ENCODE data around the gene RIGI. TPM values are rescaled to one million over a fixed set of nuclear protein-coding genes. Genes with fewer than 3 reads are reported as not detected.

Gene RIGI
- total and polyA plus RNA-seq, 9 of the 15 experiments (the other 6 are each of a cell fraction or from before 2014, with no cell fraction given), result 0.27 to 1.1 (median 0.54) TPM

DNA sequence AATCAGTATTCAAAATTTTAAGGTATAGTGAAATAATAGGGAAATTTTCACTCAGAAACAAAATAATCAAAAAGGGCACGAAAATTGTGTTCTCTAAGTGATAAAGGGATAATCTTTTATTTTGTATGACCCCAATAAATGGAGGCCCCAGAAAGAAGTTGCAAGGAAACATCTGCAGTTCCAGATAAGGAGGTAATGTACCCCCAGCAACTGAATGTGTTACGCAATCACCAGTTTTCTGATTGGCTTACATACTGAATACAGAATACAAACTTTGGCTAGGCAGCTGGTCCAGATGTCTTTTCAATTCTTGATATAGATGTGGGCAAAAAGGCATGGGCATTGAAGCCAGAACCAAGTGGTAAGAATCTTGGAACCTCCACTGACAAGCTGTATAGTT, 28.1 kb upstream of the RIGI start (continued):
- peak; percentile 67; the same call in 1 of the 2 replicates for TF ChIP-seq JUND (IDR thresholded peaks at IDR 0.05; ENCODE audit: borderline replicate concordance, low read depth, low read length)
- no peak; the same call in 2 of the 3 replicates for TF ChIP-seq JUND (tag; IDR thresholded peaks at IDR 0.05; ENCODE audit: borderline replicate concordance, low read depth, low read length)
- no peak for TF ChIP-seq FOXP1 (CRISPR knock-in tag; IDR thresholded peaks at IDR 0.05)
- no peak for TF ChIP-seq POU5F1 (IDR thresholded peaks at IDR 0.05; ENCODE audit: borderline replicate concordance, low read depth, low read length, partially characterized antibody)
- TF ChIP-seq CBX8 (IDR thresholded peaks at IDR 0.05; ENCODE audit: borderline replicate concordance, extremely low read depth, low read depth, low read length, poor library complexity, severe bottlenecking), result no peak
- no peak for TF ChIP-seq RB1 (IDR thresholded peaks at IDR 0.05; ENCODE audit: low read depth)
- no peak for TF ChIP-seq ZBTB26 (CRISPR knock-in tag; IDR thresholded peaks at IDR 0.05)
- TF ChIP-seq SIRT6 (IDR thresholded peaks at IDR 0.05; ENCODE audit: low read depth, low read length), result no peak
- TF ChIP-seq PHTF2 (CRISPR knock-in tag; IDR thresholded peaks at IDR 0.05), result no peak
- TF ChIP-seq, protein P1, sequence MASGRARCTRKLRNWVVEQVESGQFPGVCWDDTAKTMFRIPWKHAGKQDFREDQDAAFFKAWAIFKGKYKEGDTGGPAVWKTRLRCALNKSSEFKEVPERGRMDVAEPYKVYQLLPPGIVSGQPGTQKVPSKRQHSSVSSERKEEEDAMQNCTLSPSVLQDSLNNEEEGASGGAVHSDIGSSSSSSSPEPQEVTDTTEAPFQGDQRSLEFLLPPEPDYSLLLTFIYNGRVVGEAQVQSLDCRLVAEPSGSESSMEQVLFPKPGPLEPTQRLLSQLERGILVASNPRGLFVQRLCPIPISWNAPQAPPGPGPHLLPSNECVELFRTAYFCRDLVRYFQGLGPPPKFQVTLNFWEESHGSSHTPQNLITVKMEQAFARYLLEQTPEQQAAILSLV (tag; IDR thresholded peaks at IDR 0.05), result peak; percentile 97
- no peak for TF ChIP-seq ZNF785 (CRISPR knock-in tag; IDR thresholded peaks at IDR 0.05)
- TF ChIP-seq DNMT1 (IDR thresholded peaks at IDR 0.05), result no peak
- TF ChIP-seq ZFP30 (CRISPR knock-in tag; IDR thresholded peaks at IDR 0.05; ENCODE audit: borderline replicate concordance), result no peak
- no peak for TF ChIP-seq ZNF146 (CRISPR knock-in tag; IDR thresholded peaks at IDR 0.05; ENCODE audit: unreplicated experiment)
- no peak for TF ChIP-seq KAT2B (IDR thresholded peaks at IDR 0.05; ENCODE audit: low read depth, low read length)
- no peak for TF ChIP-seq RUNX1 (IDR thresholded peaks at IDR 0.05; ENCODE audit: low read depth)
- TF ChIP-seq DEAF1 (CRISPR knock-in tag; IDR thresholded peaks at IDR 0.05), result no peak
- no peak for TF ChIP-seq ZNF75A (CRISPR knock-in tag; IDR thresholded peaks at IDR 0.05)
- TF ChIP-seq ZNF316 (IDR thresholded peaks at IDR 0.05), result no peak
- no peak for TF ChIP-seq SIX5 (IDR thresholded peaks at IDR 0.05; ENCODE audit: borderline replicate concordance in 1 of 2, insufficient read depth in 1 of 2, low read depth in 1 of 2, low read length in 2 of 2)
- no peak for TF ChIP-seq TEAD1 (CRISPR knock-in tag; IDR thresholded peaks at IDR 0.05)
- TF ChIP-seq TCF15 (CRISPR knock-in tag; IDR thresholded peaks at IDR 0.05), result no peak
- TF ChIP-seq PKNOX1 (IDR thresholded peaks at IDR 0.05), result no peak
